Right ventricle myocardium inferior (tissue), 1 donor: ENCODE measurements around the gene CTSW. TPM values are rescaled to one million over a fixed set of nuclear protein-coding genes. Genes with fewer than 3 reads are reported as not detected.
A peak's percentile ranks its signal among the peaks of the same experiment; 100 is the strongest.
"Not testable (repeated sequence)": the region's sequence is repeated elsewhere in the genome, so short reads cannot be mapped to it uniquely, and the experiment has no call there.

Experiments used
- ATAC-seq: fragments of 200-7000 bp; cut with Tn5 transposase; one replicate; pipeline ENCODE4 v1.9.1; 2020; ENCODE audit warnings: mild to moderate bottlenecking, moderate library complexity
- DNase-seq: peaks from one replicate; pipeline ENCODE4 v3.0.0; 2021; ENCODE audit errors: missing footprints
- intact Hi-C: fragments of 100-400 bp; cut with DNase I; formaldehyde crosslinking; loops from one replicate; pipeline ENCODE4 v1.11.0; 2022
- total RNA-seq: library from RNA; stranded (reverse); fragmentation: NEBNext Ultra II Directional; extraction: Animal tissue kit (Norgen Biotek cat#: 25700); gene quantifications from one replicate; pipeline ENCODE4 v1.2.1, GENCODE V29; 2021
- donor health status: DM: no; HTN: yes; CAD: no; lungs with severe emphysema.

Gene CTSW
- total RNA-seq, 1 donor from 2014 or later: 1.1 TPM

- intact Hi-C loops: no loop called here
- DNase-seq: peak; percentile 35
Observed at GRCh38 chr11:65880844-65881421, 1.3 kb downstream of the CTSW start.

GRCh38 chr11:65882120-65883057 is 2.8 kb downstream of the CTSW start:
- intact Hi-C loops: no loop called here
- ATAC-seq (no peak), DNase-seq (no peak)

More at GRCh38 chr11:65880844-65881421, 1.3 kb downstream of the CTSW start:
- no peak for ATAC-seq

GRCh38 chr11:65883058-65883761 is 3.6 kb downstream of the CTSW start:
- ATAC-seq (no peak), DNase-seq (no peak)
- intact Hi-C loops: no loop called here

- DNase-seq (no peak), ATAC-seq (no peak)
- intact Hi-C loops: loop anchor here (1.0 kb wide), 1 partner anchor 104 kb away; no protein-coding TSS in a partner anchor
Observed at GRCh38 chr11:65883786-65884715, 4.4 kb downstream of the CTSW start.

GRCh38 chr11:65884716-65885092 is 5.1 kb downstream of the CTSW start:
- DNase-seq: peak; percentile 91
- no peak for ATAC-seq
- intact Hi-C loops: loop anchor here (1.0 kb wide), 1 partner anchor 104 kb away; no protein-coding TSS in a partner anchor

GRCh38 chr11:65885231-65885630 is 5.6 kb downstream of the CTSW start:
- ATAC-seq (no peak), DNase-seq (no peak)
- intact Hi-C loops: no loop called here

- ATAC-seq (no peak), DNase-seq (no peak)
- intact Hi-C loops: no loop called here
Observed at GRCh38 chr11:65885808-65886536, 6.3 kb downstream of the CTSW start.

GRCh38 chr11:65886826-65887722 is 7.4 kb downstream of the CTSW start:
- no peak for ATAC-seq
- DNase-seq: no peak
- intact Hi-C loops: no loop called here

GRCh38 chr11:65887723-65888162 is 8.1 kb downstream of the CTSW start:
- intact Hi-C loops: loop anchor here (1.0 kb wide), 2 partner anchors 32 to 74 kb away; partner anchors contain the start of genes C11orf68, DRAP1 and SART1
- DNase-seq (no peak), ATAC-seq (no peak)

GRCh38 chr11:65888163-65888814 is 8.7 kb downstream of the CTSW start, which contains the start of gene FIBP:
TSS of gene FIBP (minus strand) at chr11:65888471. CDS start at chr11:65888418, 53 bp downstream.
- DNase-seq (peak; percentile 99), ATAC-seq (peak; percentile 88)
- intact Hi-C loops: loop anchor here (1.0 kb wide), 2 partner anchors 31 to 73 kb away; partner anchors contain the start of genes C11orf68, DRAP1 and SART1

GRCh38 chr11:65890324-65891218 is 10.9 kb downstream of the CTSW start, which contains the start of gene CCDC85B:
TSS of gene CCDC85B (plus strand) at chr11:65890673. CDS start at chr11:65890784, 111 bp downstream.
- intact Hi-C loops: loop anchor here (1.0 kb wide), 1 partner anchor 26 kb away; no protein-coding TSS in a partner anchor
- peak; percentile 99 for DNase-seq
- ATAC-seq: peak; percentile 85

GRCh38 chr11:65891219-65892136 is 11.8 kb downstream of the CTSW start:
- DNase-seq (peak; percentile 82), ATAC-seq (no peak)
- intact Hi-C loops: no loop called here

GRCh38 chr11:65892137-65892540 is 12.5 kb downstream of the CTSW start:
- ATAC-seq, intact Hi-C loops, DNase-seq: not testable (repeated sequence)
